ENCODE measurements around the gene STARD5. TPM values are rescaled to one million over a fixed set of nuclear protein-coding genes. Genes with fewer than 3 reads are reported as not detected.

The STARD5 gene
- total RNA-seq, 3 donors from 2014 or later (not counting 1 experiment from before 2014, with no cell fraction given), result 4.7 to 6.6 (median 6.3) TPM

- no peaks in the 10 kb centered on the region for H3K27me3 ChIP-seq (ENCODE audit: control insufficient read depth, insufficient read depth, low read length)
- H3K9me3 ChIP-seq (ENCODE audit: control insufficient read depth, insufficient read depth, low read length), result no peaks in the 10 kb centered on the region
- no peak overlapping the region for H3K27ac Mint-ChIP-seq
- intact Hi-C loops (cut with micrococcal nuclease), result no loop called here
- H3K27me3 Mint-ChIP-seq (ENCODE audit: low read depth in 2 of 2), result no peaks in the 10 kb centered on the region
- H3K9me3 Mint-ChIP-seq, result peaks cover 3 to 4% of the 10 kb centered on the region in 2 donors
- H3K4me3 Mint-ChIP-seq, result no peak overlapping the region
- ATAC-seq (no peak), DNase-seq (no peak)
- H3K36me3 Mint-ChIP-seq, result peaks cover 6% of the 10 kb centered on the region
- no peak overlapping the region for H3K4me3 ChIP-seq (ENCODE audit: low read length)
- no peak for TF ChIP-seq CTCF (IDR thresholded peaks at IDR 0.05)
- WGBS (ENCODE audit: insufficient coverage), result 88% methylated on average over 12 of the region's 12 CpGs
- no peaks in the 10 kb centered on the region for H3K36me3 ChIP-seq (ENCODE audit: control insufficient read depth, insufficient read depth, low read length)
- H3K4me1 ChIP-seq (ENCODE audit: control insufficient read depth, insufficient read depth, low read length), result no peaks in the 10 kb centered on the region
- no peak overlapping the region for H3K27ac ChIP-seq (ENCODE audit: low read length)
- H3K4me1 Mint-ChIP-seq, result peaks cover 9 to 12% of the 10 kb centered on the region in 2 donors
Measured at GRCh38 chr15:81271761-81272644, 51.9 kb downstream of the STARD5 start.

GRCh38 chr15:81270781-81271491 lies 53.0 kb downstream of the STARD5 start:
- Histone ChIP-seq H3K27ac (ENCODE audit: low read length) (no peak overlapping the region), H3K9me3 (ENCODE audit: control insufficient read depth, insufficient read depth, low read length) (no peaks in the 10 kb centered on the region), H3K4me3 (ENCODE audit: low read length) (no peak overlapping the region), H3K36me3 (ENCODE audit: control insufficient read depth, insufficient read depth, low read length) (no peaks in the 10 kb centered on the region), H3K27me3 (ENCODE audit: control insufficient read depth, insufficient read depth, low read length) (no peaks in the 10 kb centered on the region), H3K4me1 (ENCODE audit: control insufficient read depth, insufficient read depth, low read length) (peaks cover 6% of the 10 kb centered on the region)
- Mint-ChIP-seq H3K27ac (no peak overlapping the region), H3K36me3 (no peaks in the 10 kb centered on the region), H3K9me3 (no peaks in the 10 kb centered on the region), H3K4me3 (no peak overlapping the region), H3K27me3 (ENCODE audit: low read depth in 2 of 2) (peaks cover 0 to under 1% of the 10 kb centered on the region in 2 donors), H3K4me1 (peaks cover 16 to 20% of the 10 kb centered on the region in 2 donors)
- TF ChIP-seq CTCF (IDR thresholded peaks at IDR 0.05), result no peak
- intact Hi-C loops (cut with micrococcal nuclease), result no loop called here
- 92% methylated on average over 11 of the region's 11 CpGs for WGBS (ENCODE audit: insufficient coverage)
- no peak for DNase-seq
- ATAC-seq, result no peak

- TF ChIP-seq CTCF (IDR thresholded peaks at IDR 0.05), result no peak
- no peaks in the 10 kb centered on the region for H3K9me3 Mint-ChIP-seq
- no peak overlapping the region for H3K4me3 Mint-ChIP-seq
- peaks cover 4 to 8% of the 10 kb centered on the region in 2 donors for H3K27me3 Mint-ChIP-seq (ENCODE audit: low read depth in 2 of 2)
- no peak overlapping the region for H3K27ac Mint-ChIP-seq
- Histone ChIP-seq H3K9me3 (ENCODE audit: control insufficient read depth, insufficient read depth, low read length) (no peaks in the 10 kb centered on the region), H3K27me3 (ENCODE audit: control insufficient read depth, insufficient read depth, low read length) (no peaks in the 10 kb centered on the region), H3K36me3 (ENCODE audit: control insufficient read depth, insufficient read depth, low read length) (no peaks in the 10 kb centered on the region), H3K4me1 (ENCODE audit: control insufficient read depth, insufficient read depth, low read length) (peaks cover 13% of the 10 kb centered on the region), H3K27ac (ENCODE audit: low read length) (no peak overlapping the region), H3K4me3 (ENCODE audit: low read length) (no peak overlapping the region)
- DNase-seq, result no peak
- intact Hi-C loops (cut with micrococcal nuclease), result no loop called here
- ATAC-seq, result no peak
- no peaks in the 10 kb centered on the region for H3K36me3 Mint-ChIP-seq
- WGBS (ENCODE audit: insufficient coverage), result 87% methylated on average over 3 of the region's 3 CpGs
- peaks cover 22 to 23% of the 10 kb centered on the region in 2 donors for H3K4me1 Mint-ChIP-seq
Measured at GRCh38 chr15:81270188-81270587, 53.8 kb downstream of the STARD5 start.

All from natural killer cell (primary cell).